B cell (primary cell): ENCODE results near the gene MESP2.

Source experiments
- EZH2 ChIP-seq: IDR thresholded peaks from 2 replicates; pipeline ENCODE4 v1.6.1; 2012; ENCODE audit warnings: borderline replicate concordance, low read depth, mild to moderate bottlenecking, moderate library complexity, low read length; ENCODE audit not compliant: insufficient read depth, poor library complexity, severe bottlenecking
- TF ChIP-seq, protein P1 (sequence below): fragments of 200-600 bp; IDR thresholded peaks from one replicate; pipeline ENCODE4 v1.8.0; 2022; ENCODE audit warnings: antibody characterized with exemption, mild to moderate bottlenecking

DNA sequence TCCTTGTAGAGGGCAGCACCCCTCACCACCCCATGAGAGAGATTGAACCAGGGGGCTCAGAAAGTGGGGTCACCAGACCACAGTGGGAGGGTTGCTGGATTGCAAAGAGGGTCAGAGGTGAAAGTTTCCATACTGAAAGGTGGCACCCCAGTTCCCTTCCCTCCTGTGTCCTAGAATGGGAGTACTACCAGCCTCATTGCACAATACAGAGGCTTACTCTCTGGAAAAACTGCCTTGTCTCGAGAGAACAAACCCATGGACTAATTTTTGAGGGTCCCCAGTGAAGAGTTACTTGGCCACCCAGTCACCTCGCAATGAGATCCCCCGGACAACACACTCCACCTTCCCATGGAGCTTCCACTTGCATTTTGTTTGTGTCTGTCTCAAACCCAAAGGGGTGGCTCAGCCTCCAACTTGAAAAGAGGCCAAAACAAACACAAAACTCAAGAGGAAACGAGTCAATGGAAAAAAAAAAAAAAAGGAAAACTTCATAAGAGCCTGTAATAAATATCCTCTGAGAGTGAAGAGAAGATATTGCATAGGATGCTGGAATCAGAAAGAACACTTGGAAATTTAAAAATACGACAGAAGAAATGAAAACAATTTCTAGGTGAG lies 18.6 kb downstream of the MESP2 start:
- no peak for TF ChIP-seq EZH2
- TF ChIP-seq, protein P1, sequence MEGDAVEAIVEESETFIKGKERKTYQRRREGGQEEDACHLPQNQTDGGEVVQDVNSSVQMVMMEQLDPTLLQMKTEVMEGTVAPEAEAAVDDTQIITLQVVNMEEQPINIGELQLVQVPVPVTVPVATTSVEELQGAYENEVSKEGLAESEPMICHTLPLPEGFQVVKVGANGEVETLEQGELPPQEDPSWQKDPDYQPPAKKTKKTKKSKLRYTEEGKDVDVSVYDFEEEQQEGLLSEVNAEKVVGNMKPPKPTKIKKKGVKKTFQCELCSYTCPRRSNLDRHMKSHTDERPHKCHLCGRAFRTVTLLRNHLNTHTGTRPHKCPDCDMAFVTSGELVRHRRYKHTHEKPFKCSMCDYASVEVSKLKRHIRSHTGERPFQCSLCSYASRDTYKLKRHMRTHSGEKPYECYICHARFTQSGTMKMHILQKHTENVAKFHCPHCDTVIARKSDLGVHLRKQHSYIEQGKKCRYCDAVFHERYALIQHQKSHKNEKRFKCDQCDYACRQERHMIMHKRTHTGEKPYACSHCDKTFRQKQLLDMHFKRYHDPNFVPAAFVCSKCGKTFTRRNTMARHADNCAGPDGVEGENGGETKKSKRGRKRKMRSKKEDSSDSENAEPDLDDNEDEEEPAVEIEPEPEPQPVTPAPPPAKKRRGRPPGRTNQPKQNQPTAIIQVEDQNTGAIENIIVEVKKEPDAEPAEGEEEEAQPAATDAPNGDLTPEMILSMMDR: no peak
